ENCODE results near the gene ADAP1. TPM values are rescaled to one million over a fixed set of nuclear protein-coding genes. Genes with fewer than 3 reads are reported as not detected.

The ADAP1 gene
- total RNA-seq, 4 donors from 2014 or later, result 44.8 to 106 (median 60.1) TPM

DNA sequence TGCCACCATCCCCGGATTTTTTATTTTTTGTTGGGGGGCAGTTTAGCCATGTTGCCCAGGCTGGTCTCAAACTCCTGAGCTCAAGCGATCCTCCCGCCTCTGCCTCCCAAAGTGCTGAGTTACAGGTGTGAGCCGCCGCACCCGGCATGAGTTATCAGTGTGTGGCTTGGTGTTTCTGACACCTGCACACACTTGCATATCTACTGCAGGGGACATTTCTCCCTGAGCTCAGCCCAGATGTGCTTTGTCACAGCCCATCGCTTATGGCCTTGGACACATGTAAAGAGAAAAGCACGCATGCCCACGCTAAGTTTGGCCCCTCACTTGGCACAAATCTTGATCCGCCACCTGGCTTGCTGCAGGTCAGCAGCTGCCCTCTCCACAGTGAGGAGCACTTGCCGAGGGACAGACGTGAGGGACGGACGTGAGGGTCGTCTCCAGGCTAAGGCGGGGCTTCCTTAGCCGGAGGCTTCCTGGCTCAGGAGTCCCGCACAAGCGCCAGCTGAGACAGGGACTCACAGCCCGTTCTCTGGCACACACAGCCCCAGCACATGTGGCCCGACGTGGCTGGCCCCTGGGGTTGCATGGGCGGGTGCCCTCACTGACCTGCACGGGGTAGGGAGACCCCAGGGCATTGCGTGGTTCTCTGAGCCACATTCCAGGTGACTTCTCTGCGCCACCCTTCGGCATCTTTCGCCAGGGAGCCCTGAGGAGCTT is 40.3 kb upstream of the ADAP1 start:
- TF ChIP-seq EP300 (IDR thresholded peaks at IDR 0.05) (no peak), POLR2A (IDR thresholded peaks at IDR 0.05) (no peak), POLR2AphosphoS5 (IDR thresholded peaks at IDR 0.05) (no peak)
- TF ChIP-seq, protein P1, sequence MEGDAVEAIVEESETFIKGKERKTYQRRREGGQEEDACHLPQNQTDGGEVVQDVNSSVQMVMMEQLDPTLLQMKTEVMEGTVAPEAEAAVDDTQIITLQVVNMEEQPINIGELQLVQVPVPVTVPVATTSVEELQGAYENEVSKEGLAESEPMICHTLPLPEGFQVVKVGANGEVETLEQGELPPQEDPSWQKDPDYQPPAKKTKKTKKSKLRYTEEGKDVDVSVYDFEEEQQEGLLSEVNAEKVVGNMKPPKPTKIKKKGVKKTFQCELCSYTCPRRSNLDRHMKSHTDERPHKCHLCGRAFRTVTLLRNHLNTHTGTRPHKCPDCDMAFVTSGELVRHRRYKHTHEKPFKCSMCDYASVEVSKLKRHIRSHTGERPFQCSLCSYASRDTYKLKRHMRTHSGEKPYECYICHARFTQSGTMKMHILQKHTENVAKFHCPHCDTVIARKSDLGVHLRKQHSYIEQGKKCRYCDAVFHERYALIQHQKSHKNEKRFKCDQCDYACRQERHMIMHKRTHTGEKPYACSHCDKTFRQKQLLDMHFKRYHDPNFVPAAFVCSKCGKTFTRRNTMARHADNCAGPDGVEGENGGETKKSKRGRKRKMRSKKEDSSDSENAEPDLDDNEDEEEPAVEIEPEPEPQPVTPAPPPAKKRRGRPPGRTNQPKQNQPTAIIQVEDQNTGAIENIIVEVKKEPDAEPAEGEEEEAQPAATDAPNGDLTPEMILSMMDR (IDR thresholded peaks at IDR 0.05), result no peak
- Histone ChIP-seq H3K36me3 (peaks cover 0 to 48% of the 10 kb centered on the region in 2 donors), H3K4me3 (no peak overlapping the region), H3K27me3 (peaks cover 14% of the 10 kb centered on the region), H3K4me1 (peaks cover 0 to 12% (median 2%) of the 10 kb centered on the region in 3 donors), H3K9me3 (no peaks in the 10 kb centered on the region), H3K27ac (no peak overlapping the region)
- no peak for ATAC-seq
- 72% methylated on average over 15 of the region's 28 CpGs; no CpG with 5 or more reads in 1 of the 2 donors for WGBS, 2 donors (ENCODE audit: low coverage in 1 of 2)

DNA sequence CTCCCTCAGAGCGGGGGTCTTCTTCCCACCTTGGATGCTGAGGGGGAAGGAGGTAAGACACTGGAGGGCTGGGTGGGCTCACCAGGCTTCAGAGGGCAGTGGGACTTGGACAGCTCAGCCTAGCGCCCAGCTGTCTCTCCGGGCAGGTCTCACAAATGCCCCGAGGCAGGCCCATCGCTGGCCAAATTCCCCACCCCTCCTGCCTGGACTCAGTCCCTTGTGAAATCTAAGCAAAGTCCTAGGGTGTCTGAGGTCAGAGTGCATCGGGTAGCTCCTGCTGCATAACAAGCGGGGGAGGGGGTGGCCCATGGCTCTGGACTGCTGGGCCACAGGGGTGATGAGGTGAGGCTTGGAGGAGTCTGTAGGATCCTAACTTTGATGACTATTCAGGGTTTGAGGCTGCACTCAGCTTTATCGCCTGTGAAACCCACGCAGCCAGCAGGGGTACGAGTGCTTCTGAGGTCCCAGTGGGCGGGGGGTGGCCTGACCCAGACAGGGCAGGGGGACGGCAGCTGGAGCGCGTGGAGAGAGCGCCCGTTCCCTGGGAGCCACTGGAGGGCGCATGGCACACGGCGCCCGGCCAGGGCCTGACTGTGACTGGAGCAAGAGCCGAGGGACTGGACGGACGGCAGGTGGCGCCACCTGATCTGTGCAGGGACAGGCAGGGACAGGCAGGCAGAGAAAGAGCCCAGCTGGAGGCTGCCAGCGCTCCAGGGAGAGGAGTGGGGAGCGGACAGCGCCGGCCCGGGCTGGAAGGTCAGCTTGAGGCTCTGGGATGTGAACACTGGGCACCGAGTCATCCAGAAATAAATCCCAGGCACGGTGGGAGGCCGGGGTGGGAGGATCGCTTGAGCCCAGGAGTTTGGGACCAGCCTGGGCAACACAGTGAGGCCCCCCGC is 38.5 kb upstream of the ADAP1 start:
- Histone ChIP-seq H3K4me3 (no peak overlapping the region), H3K4me1 (peaks cover 0 to 23% (median 2%) of the 10 kb centered on the region in 3 donors), H3K27me3 (peaks cover 32% of the 10 kb centered on the region), H3K27ac (no peak overlapping the region), H3K9me3 (no peaks in the 10 kb centered on the region), H3K36me3 (peaks cover 0 to 33% of the 10 kb centered on the region in 2 donors)
- no CpG with 5 or more reads among the region's 34 CpGs for WGBS, 2 donors (ENCODE audit: low coverage in 1 of 2)
- TF ChIP-seq POLR2A (IDR thresholded peaks at IDR 0.05) (no peak), EP300 (IDR thresholded peaks at IDR 0.05) (no peak), POLR2AphosphoS5 (IDR thresholded peaks at IDR 0.05) (peak; percentile 63)
- TF ChIP-seq, protein P1 (IDR thresholded peaks at IDR 0.05), result peak in 3 of 4 experiments; percentile 100
- ATAC-seq, result peak; percentile 96

DNA sequence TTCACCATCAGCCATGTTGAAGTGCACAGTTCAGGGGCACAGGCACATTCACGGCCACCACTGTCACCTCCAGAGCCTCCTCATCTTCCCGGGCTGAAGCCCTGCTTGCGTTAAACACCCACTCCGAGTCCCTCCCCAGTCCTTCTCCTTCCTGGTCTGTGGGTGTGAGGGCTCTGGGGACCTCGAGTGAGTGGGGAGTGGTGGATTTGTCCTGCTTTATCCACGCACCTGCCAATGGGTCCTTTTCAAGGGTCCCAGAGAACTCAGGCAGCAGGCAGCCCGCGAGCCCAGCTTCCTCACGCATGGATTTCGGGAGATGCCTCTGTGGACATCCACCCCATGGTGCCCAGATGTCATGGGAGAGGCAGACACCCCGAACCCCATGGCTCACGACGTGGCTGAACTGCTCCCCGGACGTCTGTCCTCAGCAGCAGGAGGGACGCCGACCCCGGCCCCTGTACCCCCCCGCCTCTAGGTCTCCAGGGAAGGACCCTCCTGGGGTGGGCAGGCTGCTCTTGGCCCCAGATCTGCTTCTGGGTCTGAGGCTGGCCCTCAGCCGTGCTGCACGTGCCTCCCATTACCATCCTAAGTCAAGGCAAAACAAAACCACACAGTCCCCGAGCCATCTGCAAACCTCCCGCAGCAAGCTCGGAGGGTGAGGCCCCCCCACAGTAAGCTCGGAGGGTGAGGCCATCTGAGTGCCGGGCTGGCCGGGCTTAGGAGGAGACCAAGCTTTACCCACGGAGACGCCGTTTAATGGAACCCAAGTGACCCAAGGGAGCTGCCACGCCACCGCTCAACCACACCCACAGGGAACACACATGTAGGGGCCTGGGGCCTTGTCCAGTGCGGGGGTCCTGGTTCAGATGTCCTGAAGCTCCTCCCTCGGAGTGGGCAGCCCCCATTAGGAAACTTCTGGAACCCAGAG is 37.5 kb upstream of the ADAP1 start:
- peaks cover 42% of the 10 kb centered on the region for H3K27me3 ChIP-seq
- TF ChIP-seq POLR2A (IDR thresholded peaks at IDR 0.05), result no peak
- no peak for TF ChIP-seq EP300 (IDR thresholded peaks at IDR 0.05)
- TF ChIP-seq, protein P1 (IDR thresholded peaks at IDR 0.05), result no peak
- TF ChIP-seq POLR2AphosphoS5 (IDR thresholded peaks at IDR 0.05), result no peak
- H3K4me1 ChIP-seq, result peaks cover 0 to 23% (median 2%) of the 10 kb centered on the region in 3 donors
- no peak for ATAC-seq
- peaks cover 0 to 23% of the 10 kb centered on the region in 2 donors for H3K36me3 ChIP-seq
- H3K9me3 ChIP-seq, result no peaks in the 10 kb centered on the region
- H3K4me3 ChIP-seq, result no peak overlapping the region
- 24% methylated on average over 4 of the region's 34 CpGs; no CpG with 5 or more reads in 1 of the 2 donors for WGBS, 2 donors (ENCODE audit: low coverage in 1 of 2)
- H3K27ac ChIP-seq, result no peak overlapping the region

DNA sequence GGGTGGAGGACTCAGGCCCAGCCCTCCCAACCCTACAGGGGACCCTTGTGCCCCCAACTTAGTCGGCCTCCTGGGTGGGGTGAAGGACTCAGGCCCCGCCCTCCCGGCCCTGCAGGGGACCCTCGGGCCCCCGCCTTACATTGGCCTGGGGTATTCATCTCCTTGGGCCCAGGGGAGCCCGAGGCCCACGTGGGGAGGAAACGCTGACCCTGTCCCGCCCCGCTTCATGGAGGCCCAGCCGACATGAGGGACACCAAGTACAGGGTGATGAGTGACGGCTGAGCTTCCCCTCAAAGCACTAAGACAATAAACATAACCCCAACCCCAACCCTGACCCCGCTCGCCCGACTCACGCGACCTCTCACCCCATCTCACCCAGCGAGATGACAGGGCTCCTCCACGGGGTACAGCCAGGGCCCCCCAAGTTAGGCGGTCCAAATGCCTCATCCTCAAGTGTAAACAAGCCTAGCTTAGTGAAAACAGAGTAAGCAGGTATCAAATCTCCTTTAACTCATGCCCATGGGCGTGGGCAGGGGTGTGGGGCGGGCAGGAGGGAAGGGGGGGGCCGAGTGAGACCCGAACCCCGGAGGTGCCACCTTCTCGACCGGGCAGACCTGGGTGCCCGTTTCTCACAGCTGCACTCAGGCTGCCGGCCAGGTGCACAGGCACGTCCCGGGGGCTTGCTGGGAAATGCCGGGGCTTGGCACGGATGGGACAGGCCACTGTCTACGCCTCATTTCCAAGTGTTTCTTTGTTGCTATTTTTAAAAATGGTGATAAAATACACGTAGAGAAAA is 36.7 kb upstream of the ADAP1 start:
- H3K36me3 ChIP-seq, result peaks cover 0 to 15% of the 10 kb centered on the region in 2 donors
- H3K27ac ChIP-seq, result no peak overlapping the region
- peaks cover 0 to 23% (median 2%) of the 10 kb centered on the region in 3 donors for H3K4me1 ChIP-seq
- peaks cover 51% of the 10 kb centered on the region for H3K27me3 ChIP-seq
- 67% methylated on average over 18 of the region's 35 CpGs; no CpG with 5 or more reads in 1 of the 2 donors for WGBS, 2 donors (ENCODE audit: low coverage in 1 of 2)
- no peak for ATAC-seq
- no peak overlapping the region for H3K4me3 ChIP-seq
- no peaks in the 10 kb centered on the region for H3K9me3 ChIP-seq
- TF ChIP-seq, protein P1 (IDR thresholded peaks at IDR 0.05), result no peak
- TF ChIP-seq POLR2AphosphoS5 (IDR thresholded peaks at IDR 0.05) (no peak), EP300 (IDR thresholded peaks at IDR 0.05) (no peak), POLR2A (IDR thresholded peaks at IDR 0.05) (no peak)

Measured in gastroesophageal sphincter (tissue), 4 donors.